Non-pigmented ciliary epithelial cell (primary cell): ENCODE data around the gene STAT2.

Experiments used
- DNase-seq: peaks from one replicate; pipeline ENCODE4 v3.0.0-alpha.2; 2010; ENCODE audit warnings: low read depth

STAT2 gene

GRCh38 chr12:56293795-56294194, 66.1 kb downstream of the STAT2 start:
- no peak for DNase-seq
